GM15510 (cell line): ENCODE data around the gene GOSR1.

Experiments
- POLR2A ChIP-seq: IDR thresholded peaks from 3 replicates; pipeline ENCODE4 v1.6.1; 2011; ENCODE audit warnings: borderline replicate concordance; ENCODE audit not compliant: insufficient read length; ENCODE audit errors: extremely low read depth

GOSR1 gene

GRCh38 chr17:30530346-30531025 lies 53.3 kb downstream of the GOSR1 start:
- no peak for TF ChIP-seq POLR2A

- TF ChIP-seq POLR2A = no peak
Observed at GRCh38 chr17:30532871-30533270, 55.7 kb downstream of the GOSR1 start.

- no peak for TF ChIP-seq POLR2A
Observed at GRCh38 chr17:30534298-30534697, 57.1 kb downstream of the GOSR1 start.

- no peak for TF ChIP-seq POLR2A
Observed at GRCh38 chr17:30534938-30535921, 58.0 kb downstream of the GOSR1 start.

- TF ChIP-seq POLR2A = no peak
Observed at GRCh38 chr17:30541802-30542201, 64.6 kb downstream of the GOSR1 start.

- TF ChIP-seq POLR2A = no peak
Observed at GRCh38 chr17:30543456-30543855, 66.2 kb downstream of the GOSR1 start.

- no peak for TF ChIP-seq POLR2A
Observed at GRCh38 chr17:30545024-30545423, 67.8 kb downstream of the GOSR1 start.

- TF ChIP-seq POLR2A = no peak
Observed at GRCh38 chr17:30547778-30548573, 70.8 kb downstream of the GOSR1 start.

GRCh38 chr17:30549864-30550511 lies 72.8 kb downstream of the GOSR1 start:
- no peak for TF ChIP-seq POLR2A

- TF ChIP-seq POLR2A = no peak
Observed at GRCh38 chr17:30550512-30551273, 73.5 kb downstream of the GOSR1 start.

- TF ChIP-seq POLR2A = no peak
Observed at GRCh38 chr17:30551996-30552339, 74.8 kb downstream of the GOSR1 start.

GRCh38 chr17:30552994-30553566 lies 75.9 kb downstream of the GOSR1 start:
- TF ChIP-seq POLR2A = no peak
